ENCODE data around the gene DTX2. TPM values are rescaled to one million over a fixed set of nuclear protein-coding genes. Genes with fewer than 3 reads are reported as not detected.
"Not testable (repeated sequence)": the region's sequence is repeated elsewhere in the genome, so short reads cannot be mapped to it uniquely, and the experiment has no call there.

Gene DTX2
- total and polyA plus RNA-seq, 2 of the 4 experiments (the other 2 are of a cell fraction) = 1.8 to 7.7 TPM

- H3K4ac ChIP-seq (ENCODE audit: low read depth, low read length); intact Hi-C loops (cut with micrococcal nuclease); ATAC-seq (ENCODE audit: low read depth); POLR2A ChIA-PET (ENCODE audit: unreplicated experiment); H4K91ac ChIP-seq (ENCODE audit: insufficient read depth, low read depth, low read length); H3K23ac ChIP-seq (ENCODE audit: low read depth, low read length); dilution Hi-C loops (cut with HindIII; ENCODE audit: low sequenced_read_pairs, unreplicated experiment); H2AFZ ChIP-seq (replicated peaks; ENCODE audit: low read length, poor library complexity); H3K9ac ChIP-seq (ENCODE audit: low read depth, low read length); H3K79me1 ChIP-seq (ENCODE audit: low read depth in 1 of 2, low read length in 2 of 2); CTCF ChIA-PET; H3K9me3 ChIP-seq (ENCODE audit: control insufficient read depth, insufficient read depth, low read length); H3K27me3 ChIP-seq (ENCODE audit: control insufficient read depth, insufficient read depth, low read length); H3K36me3 ChIP-seq (ENCODE audit: control insufficient read depth, insufficient read depth, low read length); H3K27ac ChIP-seq (ENCODE audit: insufficient read depth, low read length); H2BK5ac ChIP-seq (ENCODE audit: low read depth, low read length, poor library complexity, severe bottlenecking); H3K4me1 ChIP-seq (ENCODE audit: control insufficient read depth, insufficient read depth, low read length); H2AK9ac ChIP-seq (replicated peaks; ENCODE audit: low read depth, low read length, poor library complexity); DNase-seq; H4K20me1 ChIP-seq (ENCODE audit: insufficient read depth, low read length); H2BK20ac ChIP-seq (ENCODE audit: low read depth, low read length); in situ Hi-C loops (cut with MboI; ENCODE audit: low sequenced_read_pairs); H3K56ac ChIP-seq (ENCODE audit: extremely low read depth, insufficient read depth, low read length); H4K5ac ChIP-seq (ENCODE audit: low read depth, low read length); H2BK15ac ChIP-seq (ENCODE audit: low read depth, low read length); H2AK5ac ChIP-seq (ENCODE audit: low read depth, low read length); H2BK120ac ChIP-seq (ENCODE audit: low read depth, low read length); H3K18ac ChIP-seq (ENCODE audit: low read depth, low read length); H4K8ac ChIP-seq (ENCODE audit: low read depth in 2 of 2, low read length in 2 of 2); BruUV-seq (replicated peaks); H3K4me3 ChIP-seq (ENCODE audit: insufficient read depth, low read depth, low read length); H3K9me1 ChIP-seq (ENCODE audit: insufficient read depth, low read length); H3K14ac ChIP-seq (replicated peaks; ENCODE audit: low read depth, low read length); H3K4me2 ChIP-seq (ENCODE audit: low read depth, low read length): not testable (repeated sequence)
- WGBS, 2 experiments (ENCODE audit: extremely low coverage in 2 of 2, insufficient read length in 1 of 2) = no CpG with 5 or more reads among the region's 24 CpGs
Measured at GRCh38 chr7:76511200-76511910, 49.8 kb downstream of the DTX2 start.

- H3K79me1 ChIP-seq (ENCODE audit: low read depth in 1 of 2, low read length in 2 of 2); H3K9me1 ChIP-seq (ENCODE audit: insufficient read depth, low read length); H2AFZ ChIP-seq (replicated peaks; ENCODE audit: low read length, poor library complexity); POLR2A ChIA-PET (ENCODE audit: unreplicated experiment); H2BK120ac ChIP-seq (ENCODE audit: low read depth, low read length); H3K4ac ChIP-seq (ENCODE audit: low read depth, low read length); H3K23ac ChIP-seq (ENCODE audit: low read depth, low read length); H2AK5ac ChIP-seq (ENCODE audit: low read depth, low read length); in situ Hi-C loops (cut with MboI; ENCODE audit: low sequenced_read_pairs); BruUV-seq (replicated peaks); H2BK5ac ChIP-seq (ENCODE audit: low read depth, low read length, poor library complexity, severe bottlenecking); H3K14ac ChIP-seq (replicated peaks; ENCODE audit: low read depth, low read length); H3K4me1 ChIP-seq (ENCODE audit: control insufficient read depth, insufficient read depth, low read length); H3K36me3 ChIP-seq (ENCODE audit: control insufficient read depth, insufficient read depth, low read length); H3K27me3 ChIP-seq (ENCODE audit: control insufficient read depth, insufficient read depth, low read length); H3K18ac ChIP-seq (ENCODE audit: low read depth, low read length); H3K56ac ChIP-seq (ENCODE audit: extremely low read depth, insufficient read depth, low read length); H3K27ac ChIP-seq (ENCODE audit: insufficient read depth, low read length); H3K4me2 ChIP-seq (ENCODE audit: low read depth, low read length); dilution Hi-C loops (cut with HindIII; ENCODE audit: low sequenced_read_pairs, unreplicated experiment); intact Hi-C loops (cut with micrococcal nuclease); H3K4me3 ChIP-seq (ENCODE audit: insufficient read depth, low read depth, low read length); CTCF ChIA-PET; H2BK20ac ChIP-seq (ENCODE audit: low read depth, low read length); H3K9me3 ChIP-seq (ENCODE audit: control insufficient read depth, insufficient read depth, low read length); H2BK15ac ChIP-seq (ENCODE audit: low read depth, low read length); DNase-seq; H2AK9ac ChIP-seq (replicated peaks; ENCODE audit: low read depth, low read length, poor library complexity); H3K9ac ChIP-seq (ENCODE audit: low read depth, low read length); H4K20me1 ChIP-seq (ENCODE audit: insufficient read depth, low read length); H4K5ac ChIP-seq (ENCODE audit: low read depth, low read length); H4K91ac ChIP-seq (ENCODE audit: insufficient read depth, low read depth, low read length); H4K8ac ChIP-seq (ENCODE audit: low read depth in 2 of 2, low read length in 2 of 2); ATAC-seq (ENCODE audit: low read depth): not testable (repeated sequence)
- WGBS, 2 experiments (ENCODE audit: extremely low coverage in 2 of 2, insufficient read length in 1 of 2) = no CpG with 5 or more reads among the region's 31 CpGs
Measured at GRCh38 chr7:76511911-76512885, 50.7 kb downstream of the DTX2 start.

All from IMR-90 (cell line).